ENCODE results near the gene TRIM38.

Gene TRIM38

GRCh38 chr6:26028746-26029569, 66.4 kb downstream of the TRIM38 start:
- no peak for DNase-seq

- DNase-seq, result no peak
Measured at GRCh38 chr6:26029570-26029856, 66.9 kb downstream of the TRIM38 start.

GRCh38 chr6:26029857-26030653, 67.5 kb downstream of the TRIM38 start:
- no peak for DNase-seq

- DNase-seq, result no peak
Measured at GRCh38 chr6:26030716-26031115, 68.1 kb downstream of the TRIM38 start.

- DNase-seq, result no peak
Measured at GRCh38 chr6:26031151-26031594, 68.6 kb downstream of the TRIM38 start.

GRCh38 chr6:26031595-26032339, 69.2 kb downstream of the TRIM38 start:
- peak; percentile 91 for DNase-seq

- DNase-seq, result no peak
Measured at GRCh38 chr6:26032340-26033084, 69.9 kb downstream of the TRIM38 start.

- DNase-seq, result peak; percentile 64
Measured at GRCh38 chr6:26033085-26033940, 70.7 kb downstream of the TRIM38 start.

GRCh38 chr6:26033941-26034354, 71.3 kb downstream of the TRIM38 start:
- DNase-seq, result no peak

- no peak for DNase-seq
Measured at GRCh38 chr6:26034905-26035304, 72.3 kb downstream of the TRIM38 start.
